HG03521 (cell line): ENCODE results near the gene CERS4.
A peak's percentile ranks its signal among the peaks of the same experiment; 100 is the strongest.
"Not testable (repeated sequence)": the region's sequence is repeated elsewhere in the genome, so short reads cannot be mapped to it uniquely, and the experiment has no call there.

Experiments used
- ATAC-seq: cut with Tn5 transposase; IDR thresholded peaks from one replicate; pipeline ENCODE4 v1.9.1; 2021; ENCODE audit warnings: mild to moderate bottlenecking, moderate library complexity; ENCODE audit not compliant: unreplicated experiment

Gene CERS4, protein sequence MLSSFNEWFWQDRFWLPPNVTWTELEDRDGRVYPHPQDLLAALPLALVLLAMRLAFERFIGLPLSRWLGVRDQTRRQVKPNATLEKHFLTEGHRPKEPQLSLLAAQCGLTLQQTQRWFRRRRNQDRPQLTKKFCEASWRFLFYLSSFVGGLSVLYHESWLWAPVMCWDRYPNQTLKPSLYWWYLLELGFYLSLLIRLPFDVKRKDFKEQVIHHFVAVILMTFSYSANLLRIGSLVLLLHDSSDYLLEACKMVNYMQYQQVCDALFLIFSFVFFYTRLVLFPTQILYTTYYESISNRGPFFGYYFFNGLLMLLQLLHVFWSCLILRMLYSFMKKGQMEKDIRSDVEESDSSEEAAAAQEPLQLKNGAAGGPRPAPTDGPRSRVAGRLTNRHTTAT

DNA sequence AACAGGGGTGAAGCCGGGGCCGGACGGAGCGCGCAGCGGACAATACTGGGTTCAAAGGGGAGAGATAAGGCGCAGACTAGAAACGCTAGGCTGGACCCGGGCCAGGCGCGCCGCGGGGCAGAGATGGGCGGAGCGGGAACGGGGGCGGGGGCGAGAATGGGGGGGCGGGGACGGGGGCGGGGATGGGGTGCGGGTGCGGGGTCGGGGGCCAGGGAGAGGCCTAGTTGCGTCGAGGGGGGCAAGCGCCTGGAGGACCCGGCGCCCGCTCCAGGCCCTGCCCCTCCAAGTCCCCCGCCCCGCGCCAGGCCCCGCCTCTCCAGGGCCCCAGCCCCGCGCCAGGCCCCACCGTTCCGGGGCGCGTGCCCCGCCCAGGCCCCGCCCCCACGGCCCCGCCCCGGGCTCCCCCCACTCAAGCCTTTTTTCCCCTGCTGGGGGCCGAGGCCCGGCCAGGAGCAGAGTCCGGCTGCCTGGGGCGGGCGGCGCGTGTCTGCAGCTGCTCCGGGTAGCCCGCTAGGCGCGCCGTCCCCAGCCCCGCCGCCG lies at the start of gene CERS4:
CERS4 (plus strand) TSS at position 449 of the 540 bp plus-strand sequence. CDS start 41,707 bp downstream, outside the sequence.
- ATAC-seq, result peak; percentile 58

DNA sequence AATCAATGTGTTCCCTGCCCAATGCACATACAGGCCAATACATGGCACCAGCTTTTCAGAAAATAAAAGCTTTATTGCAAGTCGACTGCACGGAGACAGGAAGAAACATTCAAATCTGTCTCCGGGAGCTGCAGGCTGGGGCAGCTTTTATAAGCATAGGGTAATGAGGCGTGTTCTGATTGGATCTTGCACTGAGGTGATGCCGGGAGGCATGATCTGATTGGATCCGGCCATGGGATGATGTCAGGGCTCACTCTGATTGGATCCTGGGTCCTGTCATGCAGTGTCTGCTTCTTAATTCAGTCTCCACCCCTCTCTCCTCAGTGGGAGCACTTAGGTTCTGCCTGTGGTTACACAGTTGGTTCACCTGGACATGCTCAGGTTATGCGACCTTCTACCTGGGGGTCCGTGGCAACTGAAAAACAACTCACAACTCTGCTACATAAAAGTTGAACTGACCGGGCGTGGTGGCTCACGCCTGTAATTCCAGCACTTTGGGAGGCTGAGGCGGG lies 48.0 kb upstream of the CERS4 start:
- ATAC-seq, result no peak

DNA sequence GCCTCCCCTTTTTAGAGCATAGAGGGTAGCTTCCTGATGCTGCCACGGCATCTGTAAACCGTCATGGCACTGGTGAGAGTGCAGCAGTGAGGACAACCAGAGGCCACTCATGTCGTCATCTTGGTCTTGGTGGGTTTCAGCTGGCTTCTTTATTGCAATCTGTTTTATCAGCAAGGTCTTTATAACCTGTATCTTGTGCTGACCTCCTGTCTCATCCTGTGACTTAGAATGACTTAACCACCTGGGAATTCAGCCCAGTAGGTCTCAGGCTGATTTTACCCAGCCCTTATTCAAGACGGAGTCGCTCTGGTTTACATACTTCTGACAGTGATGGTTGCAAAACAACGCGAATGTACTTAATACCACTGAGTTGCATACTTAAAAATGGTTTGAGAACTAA lies 45.4 kb upstream of the CERS4 start:
- ATAC-seq, result no peak

DNA sequence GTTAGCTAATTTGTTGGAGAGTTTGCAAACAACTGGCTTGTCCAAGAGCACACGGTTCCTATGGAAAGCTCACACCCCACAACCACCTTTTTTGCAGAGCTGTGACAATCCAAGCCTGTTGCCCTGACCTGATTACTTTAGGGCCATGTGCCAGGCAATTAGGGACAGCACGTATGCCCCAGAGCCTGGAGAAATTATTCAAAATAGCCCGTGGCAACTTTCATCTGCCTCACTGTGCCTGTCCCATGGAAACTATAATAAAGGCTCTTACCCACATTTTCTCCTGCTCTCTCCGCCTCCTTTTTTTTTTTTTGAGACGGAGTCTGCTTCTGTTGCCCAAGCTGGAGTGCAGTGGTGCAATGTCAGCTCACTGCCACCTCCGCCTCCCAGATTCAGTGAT lies 41.2 kb upstream of the CERS4 start:
- ATAC-seq, result no peak

DNA sequence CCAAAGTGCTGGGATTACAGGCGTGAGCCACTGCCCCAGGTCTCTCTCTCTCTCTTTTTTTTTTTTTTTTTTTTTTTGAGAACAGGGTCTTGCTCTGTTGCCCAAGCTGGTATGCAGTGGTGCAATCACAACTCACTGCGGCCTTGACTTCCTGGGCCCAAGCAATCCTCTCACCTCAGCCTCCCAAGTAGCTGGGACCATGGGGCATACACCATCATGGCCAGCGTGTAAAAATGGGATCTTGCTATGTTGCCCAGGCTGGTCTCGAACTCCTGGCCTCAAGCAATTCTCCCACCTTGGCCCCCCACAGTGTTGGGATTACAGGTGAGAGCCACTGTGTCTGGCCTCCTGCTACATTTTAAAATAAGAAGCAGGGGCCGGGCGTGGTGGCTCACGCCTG lies 40.6 kb upstream of the CERS4 start:
- no peak for ATAC-seq

DNA sequence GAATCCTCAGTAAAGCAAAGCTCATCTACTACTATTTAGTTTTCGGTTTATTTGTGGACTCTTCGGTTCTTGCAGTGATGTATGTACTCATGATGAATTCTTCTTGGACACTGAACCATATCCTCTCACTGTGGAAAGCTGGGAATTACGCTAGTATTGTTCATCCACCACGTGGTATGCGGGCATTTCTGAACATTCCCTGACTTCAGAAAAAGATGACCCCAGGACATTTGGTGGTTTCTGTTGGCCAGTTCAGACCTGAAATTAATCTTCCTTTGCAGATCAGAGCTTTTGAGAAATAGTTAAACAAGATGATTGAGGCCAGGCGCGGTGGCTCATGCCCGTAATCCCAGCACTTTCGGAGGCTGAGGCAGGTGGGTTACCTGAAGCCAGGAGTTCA lies 34.5 kb upstream of the CERS4 start:
- no peak for ATAC-seq

DNA sequence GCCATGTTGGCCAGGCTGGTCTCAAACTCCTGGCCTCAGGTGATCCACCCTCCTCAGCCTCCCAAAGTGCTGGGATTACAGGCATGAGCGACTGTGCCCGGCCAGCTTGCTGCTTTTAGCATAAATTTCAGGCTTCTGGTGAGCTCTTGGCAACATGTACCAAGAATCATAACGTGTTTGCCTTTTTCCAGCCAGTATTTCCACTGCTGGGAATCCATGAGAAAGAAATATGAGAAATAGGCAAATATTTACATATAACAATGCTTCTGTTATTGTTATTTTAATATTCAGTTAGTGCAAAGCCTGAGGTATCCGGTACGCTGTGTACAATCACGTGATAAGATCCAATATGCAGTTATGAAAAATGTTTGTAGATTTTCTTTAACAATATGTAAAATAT lies 29.2 kb upstream of the CERS4 start:
- ATAC-seq, result no peak

DNA sequence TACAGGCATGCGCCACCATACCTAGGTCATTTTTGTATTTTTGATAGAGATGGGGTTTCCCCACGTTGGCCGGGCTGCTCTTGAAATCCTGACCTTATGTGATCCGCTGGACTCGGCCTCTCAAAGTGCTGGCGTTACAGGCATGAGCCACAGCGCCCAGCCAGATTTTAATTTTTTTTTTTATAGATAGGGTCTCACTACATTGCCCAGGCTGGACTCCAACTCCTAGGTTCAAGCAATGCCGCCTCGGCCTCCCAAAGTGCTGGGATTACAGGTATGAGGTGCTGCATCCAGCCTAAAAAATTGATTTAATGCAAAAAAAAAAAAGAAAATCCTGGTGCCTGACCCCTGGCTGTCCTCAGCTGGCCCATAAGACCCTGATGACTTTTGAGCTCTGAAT lies 24.9 kb upstream of the CERS4 start:
- ATAC-seq, result no peak

DNA sequence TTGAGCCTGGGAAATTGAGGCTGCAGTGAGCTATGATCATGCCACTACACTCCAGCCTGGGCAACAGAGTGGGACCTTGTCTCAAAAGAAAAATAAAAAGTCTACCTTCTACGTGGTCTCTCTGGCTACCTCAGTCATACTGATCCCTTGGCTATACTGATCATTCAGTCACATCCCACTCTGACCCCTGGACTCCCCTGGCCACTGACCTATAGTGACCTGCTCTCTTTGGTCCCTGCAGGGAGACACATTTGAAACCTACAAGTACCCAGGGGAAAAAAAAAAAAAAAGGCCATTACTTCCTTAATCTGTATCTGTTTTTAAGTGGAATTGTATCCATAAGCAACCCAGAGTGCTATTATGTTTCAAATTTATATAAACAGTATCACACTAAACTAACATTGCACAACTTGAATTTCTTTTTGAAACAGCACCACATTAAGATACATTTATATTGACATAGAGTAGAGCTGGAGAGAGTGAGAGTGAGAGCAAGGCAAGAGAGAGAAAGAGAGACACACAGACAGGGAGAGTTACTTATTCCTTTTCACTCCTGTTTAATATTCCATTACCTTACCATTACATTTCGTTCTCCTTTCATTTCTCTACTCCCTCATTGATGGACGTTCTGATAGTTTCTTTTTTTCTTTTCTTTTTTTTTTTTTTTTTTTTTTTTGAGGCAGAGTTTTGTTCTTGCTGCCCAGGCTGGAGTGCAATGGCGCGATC lies 23.7 kb upstream of the CERS4 start:
- no peak for ATAC-seq

DNA sequence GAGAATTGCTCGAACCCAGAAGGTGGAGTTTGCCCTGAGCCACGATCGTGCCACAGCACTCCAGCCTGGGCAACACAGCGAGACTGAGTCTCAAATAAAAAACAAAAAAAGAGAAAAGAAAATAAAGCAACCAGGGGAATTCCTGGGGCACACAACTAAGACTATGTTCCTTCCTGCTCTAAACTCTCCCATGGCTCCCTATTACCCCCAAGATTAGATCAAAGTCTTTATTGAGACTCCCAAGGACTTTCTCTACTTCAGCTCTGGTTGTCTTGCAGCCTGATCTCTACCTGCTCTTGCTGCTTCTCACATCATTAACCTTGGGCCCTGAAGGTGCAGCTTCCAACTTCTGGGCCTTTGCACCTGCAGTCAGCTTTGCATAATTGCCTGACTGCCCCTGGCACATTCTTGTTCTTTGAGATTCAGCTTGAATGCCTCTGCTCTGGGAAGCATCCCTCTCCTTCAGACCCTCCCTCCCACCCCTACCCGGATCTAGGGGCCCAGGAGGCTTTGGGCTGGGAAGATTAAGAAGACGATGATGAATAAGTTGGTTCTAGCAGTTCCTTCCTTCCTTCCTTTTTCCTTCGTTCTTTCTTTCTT lies 16.8 kb upstream of the CERS4 start:
- no peak for ATAC-seq

DNA sequence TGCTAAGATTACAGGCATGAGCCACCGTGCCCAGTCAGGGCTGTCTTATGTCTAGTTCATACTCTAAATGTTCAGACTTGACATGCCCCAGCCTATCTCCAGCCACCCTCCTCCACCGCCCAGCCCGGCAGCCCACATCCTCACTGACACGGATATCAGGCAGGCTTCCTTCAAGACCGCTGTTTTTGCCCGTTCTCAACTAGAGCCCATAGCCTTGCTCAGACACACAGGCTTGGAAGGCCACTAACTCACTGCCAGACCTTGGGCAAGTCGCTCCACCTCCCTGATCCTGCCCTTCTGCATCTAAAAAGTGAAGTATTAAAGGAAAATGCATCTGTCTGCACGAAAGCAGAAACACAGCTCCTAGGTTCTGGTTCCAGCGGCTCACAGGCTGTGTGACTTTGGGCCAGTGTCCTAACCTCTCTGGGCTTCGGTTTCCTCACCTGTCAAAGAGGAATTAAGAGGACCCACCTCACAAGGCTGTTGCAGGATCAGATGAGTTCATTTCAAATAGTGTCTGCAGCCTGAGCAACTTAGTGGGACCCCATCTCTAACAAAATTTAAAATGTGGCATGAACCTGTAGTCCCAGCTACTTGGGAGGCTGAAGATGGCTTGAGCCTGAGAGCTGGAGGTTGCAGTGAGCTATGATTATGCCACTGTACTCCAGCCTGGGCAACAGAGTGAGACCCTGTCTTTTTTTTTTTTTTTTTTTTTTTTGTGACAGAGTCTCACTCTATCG lies 14.5 kb upstream of the CERS4 start:
- no peak for ATAC-seq

DNA sequence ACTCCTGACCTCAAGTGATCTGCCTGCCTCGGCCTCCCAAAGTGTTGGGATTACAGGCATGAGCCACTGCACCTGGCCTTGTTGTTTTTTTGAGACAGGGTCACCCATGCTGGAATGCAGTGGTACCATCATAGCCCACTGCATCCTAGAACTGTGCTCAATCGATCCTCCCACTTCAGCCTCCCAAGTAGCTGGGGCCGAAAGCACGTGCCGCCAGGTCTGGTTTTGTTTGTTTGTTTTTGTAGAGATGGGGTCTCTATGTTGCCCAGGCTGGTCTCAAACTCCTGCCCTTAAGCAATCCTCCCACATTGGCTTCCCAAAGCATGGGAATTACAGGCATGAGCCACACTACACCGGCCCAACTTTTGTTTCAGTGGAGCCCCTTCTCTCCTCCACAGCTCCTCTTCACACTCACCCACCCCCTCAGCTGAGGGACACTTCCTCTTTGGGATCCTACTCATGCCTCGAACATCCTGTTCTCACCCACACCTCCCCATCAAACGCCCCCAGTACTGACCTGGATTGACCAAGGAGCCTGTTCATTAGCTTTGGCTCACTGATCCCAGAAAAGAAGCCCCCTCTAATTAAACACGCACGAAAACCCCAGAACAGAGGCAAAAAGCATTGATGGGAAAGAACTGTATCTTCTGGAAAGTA lies 12.8 kb upstream of the CERS4 start:
- no peak for ATAC-seq

DNA sequence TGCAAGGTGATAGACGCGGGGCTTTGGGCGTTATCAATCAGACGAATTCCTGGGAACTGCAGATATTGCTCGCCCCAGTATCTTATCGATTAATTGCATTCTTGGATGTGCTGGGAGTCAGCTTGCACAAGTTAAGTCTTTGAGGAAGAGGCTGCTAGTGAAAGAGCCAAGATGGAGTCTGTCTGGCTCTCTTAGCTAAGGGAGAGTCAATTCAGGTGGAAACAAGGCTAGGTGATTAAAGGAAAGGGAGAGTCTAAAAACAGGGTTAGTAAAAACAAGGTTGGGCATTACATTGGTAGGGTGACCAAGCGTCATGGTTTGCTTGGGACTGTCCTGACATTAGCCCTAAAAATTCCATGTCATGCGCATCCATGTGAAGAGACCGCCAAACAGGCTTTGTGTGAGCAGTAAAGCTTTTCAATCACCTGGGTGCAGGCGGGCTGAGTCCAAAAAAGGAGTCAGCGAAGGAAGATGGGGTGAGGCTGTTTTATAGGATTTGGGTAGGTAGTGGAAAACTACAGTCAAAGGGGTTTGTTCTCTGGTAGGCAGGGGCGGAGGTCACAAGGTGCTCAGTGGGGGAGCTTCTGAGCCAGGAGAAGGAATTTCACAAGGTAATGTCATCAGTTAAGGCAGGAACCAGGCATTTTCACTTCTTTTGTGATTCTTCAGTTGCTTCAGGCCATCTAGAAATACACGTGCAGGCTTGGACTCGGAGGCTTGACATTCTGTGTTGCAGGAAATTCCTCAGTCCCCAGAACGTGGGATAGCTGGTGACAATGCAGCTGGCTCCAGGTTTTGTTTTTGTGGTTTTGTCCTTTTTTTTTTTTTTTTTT lies 5.7 kb upstream of the CERS4 start:
- ATAC-seq, result not testable (repeated sequence)

DNA sequence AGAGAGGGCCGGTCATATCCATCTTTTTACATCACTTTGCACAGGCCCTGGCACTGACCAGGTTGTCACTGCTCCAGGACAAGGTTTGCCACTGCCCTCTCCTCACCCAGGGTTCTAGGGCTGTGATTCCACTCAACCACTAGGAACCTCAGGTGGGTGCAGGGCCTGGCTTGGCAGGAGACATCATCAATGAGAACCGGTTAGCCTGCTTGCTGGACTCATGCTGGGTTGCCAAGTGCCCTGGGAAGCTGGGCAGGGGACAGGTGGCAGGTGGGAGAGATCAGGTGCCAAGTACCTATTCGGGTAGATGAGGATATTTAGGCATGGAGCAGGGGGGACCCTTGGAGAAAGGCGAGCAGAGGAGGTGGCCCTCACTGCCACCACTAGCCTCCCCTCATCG lies 4.2 kb upstream of the CERS4 start:
- no peak for ATAC-seq

DNA sequence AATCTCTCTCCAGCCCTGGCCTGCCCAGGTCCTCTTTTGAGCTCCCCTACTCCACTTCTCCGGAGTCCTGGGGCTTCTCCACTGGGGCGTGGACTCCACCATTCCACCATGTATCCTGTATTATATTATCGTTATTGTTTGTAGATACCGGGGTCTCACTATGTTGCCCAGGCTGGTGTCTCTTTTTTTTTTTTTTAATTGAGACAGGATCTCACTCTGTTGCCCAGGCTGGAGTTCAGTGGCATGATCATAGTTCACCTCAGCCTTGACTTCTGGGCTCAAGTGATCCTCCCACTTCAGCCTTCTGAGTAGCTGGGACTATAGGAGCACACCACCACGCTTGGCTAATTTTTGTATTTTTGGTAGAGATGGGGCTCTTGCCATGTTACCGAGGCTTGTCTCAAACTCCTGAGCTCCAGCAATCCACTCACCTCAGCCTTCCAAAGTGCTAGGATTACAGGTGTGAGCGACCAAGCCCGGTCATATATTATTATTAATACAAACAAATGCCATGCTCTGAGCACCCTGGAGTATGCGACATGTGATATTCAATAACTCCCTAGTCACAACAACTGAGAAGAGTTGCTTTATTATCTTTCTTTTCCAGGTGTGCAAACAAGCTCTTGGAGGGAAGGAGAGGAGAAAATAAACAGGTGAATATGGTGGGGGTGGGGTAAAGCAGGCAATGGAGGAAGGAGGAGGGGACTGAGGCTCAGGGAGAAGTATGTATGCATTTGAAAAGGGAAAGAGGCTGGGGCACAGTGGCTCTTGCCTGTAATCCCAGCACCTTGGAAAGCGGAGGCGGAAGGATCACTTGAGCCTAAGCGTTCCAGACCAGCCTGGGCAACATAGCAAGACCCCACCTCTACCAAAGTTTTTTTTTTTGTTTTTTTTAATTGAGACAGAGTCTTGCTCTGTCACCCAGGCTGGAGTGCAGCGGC lies 2.8 kb upstream of the CERS4 start:
- no peak for ATAC-seq

DNA sequence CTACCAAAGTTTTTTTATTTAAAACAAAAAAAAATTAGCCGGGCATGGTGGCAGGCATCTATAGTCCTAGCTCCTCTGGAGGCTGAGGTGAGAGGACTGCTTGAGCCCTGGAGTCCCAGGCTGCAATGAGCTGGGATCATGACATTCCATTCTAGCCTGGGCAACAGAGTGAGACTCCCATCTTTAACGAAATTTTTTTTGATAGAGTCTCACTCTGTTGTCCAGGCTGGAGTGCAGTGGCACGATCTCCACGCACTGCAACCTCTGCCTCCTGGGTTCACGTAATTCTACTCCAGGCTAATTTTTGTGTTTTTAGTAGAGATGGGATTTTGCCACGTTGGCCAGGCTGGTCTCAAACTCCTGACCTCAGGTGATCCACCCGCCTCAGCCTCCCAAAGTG lies 1.8 kb upstream of the CERS4 start:
- not testable (repeated sequence) for ATAC-seq

DNA sequence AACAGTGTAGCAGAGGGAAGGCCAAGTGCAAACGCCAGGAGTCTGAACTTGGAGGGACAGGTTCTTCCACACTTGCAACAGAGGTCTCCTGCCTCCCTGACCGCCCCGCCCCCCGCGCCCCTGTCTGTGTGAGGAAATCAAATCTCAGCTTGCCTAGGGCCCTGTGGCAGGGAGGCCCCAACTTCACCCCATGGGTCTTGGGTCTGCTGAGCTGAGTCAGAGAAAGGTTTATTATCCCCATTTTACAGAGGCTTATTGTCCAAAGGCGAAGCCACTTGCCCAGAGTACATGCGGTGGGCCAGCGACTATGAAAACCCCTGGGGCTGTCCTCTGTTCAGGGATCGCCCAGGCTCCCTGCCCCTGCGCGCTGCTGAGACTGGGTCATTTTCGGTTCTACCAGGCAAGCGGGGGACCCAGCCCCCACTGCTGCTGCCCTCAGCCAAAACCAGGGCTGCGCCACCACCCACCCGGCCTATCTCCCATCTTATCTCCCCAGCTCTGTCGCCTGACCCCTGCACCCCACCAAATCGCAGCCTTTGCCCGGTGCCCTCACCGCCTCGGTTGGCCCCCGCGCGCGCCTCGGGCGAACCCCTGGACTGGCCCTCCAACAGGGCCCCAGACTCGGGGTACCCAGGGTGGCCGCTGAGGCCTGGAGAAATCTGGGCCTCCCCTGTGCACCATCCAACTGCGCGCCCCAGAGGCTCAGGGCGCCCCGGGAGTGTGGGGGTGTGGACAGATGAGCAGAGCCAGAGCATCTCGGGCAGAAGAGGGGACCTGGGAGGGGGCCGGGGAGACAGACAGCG lies 850 bp upstream of the CERS4 start:
- ATAC-seq, result peak; percentile 9
